NT2/D1 (cell line): ENCODE measurements around the gene NOL4L.

Experiments
- SUZ12 ChIP-seq: IDR thresholded peaks from 2 replicates; pipeline ENCODE4 v1.6.1; 2011; ENCODE audit not compliant: insufficient read length, insufficient read depth; ENCODE audit errors: extremely low read depth
- YY1 ChIP-seq: IDR thresholded peaks from 2 replicates; pipeline ENCODE4 v1.6.1; 2011; ENCODE audit not compliant: insufficient read length, insufficient read depth
- ZNF274 ChIP-seq: IDR thresholded peaks from 2 replicates; pipeline ENCODE4 v1.6.1; 2011; ENCODE audit warnings: mild to moderate bottlenecking, low read depth, low read length

DNA sequence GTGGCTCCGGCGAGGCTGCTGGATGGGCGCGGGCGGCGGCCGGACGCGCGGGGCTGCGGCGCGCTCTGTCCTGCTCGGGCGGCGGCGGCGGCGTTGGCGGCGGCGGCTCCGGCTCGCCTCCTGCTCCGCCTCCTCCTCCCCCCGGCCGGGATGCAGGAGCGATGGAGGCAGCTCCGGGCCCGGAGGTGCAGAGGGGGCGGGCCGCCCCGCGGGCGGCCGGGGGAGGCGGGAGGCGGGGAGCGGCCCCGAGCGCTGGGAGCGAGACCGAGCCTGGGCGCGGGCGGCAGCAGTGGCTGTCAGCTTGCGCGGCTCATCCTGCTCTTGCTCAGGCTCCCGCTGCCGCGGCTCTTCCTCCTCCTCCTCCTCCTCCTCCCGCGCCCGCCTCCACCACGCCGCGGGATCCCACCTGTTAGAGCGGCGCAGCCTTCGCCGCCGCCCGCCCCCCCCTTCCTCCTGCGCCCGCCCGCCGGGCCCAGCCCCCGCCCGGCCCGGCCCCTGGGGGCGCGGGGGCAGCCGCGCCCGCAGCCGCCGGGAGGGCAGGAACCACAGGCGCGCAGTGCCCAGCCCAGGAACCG lies at the start of gene NOL4L:
- TF ChIP-seq ZNF274 (no peak), YY1 (no peak), SUZ12 (no peak)
